Measurements from ENCODE around the gene LY6G5B.

LY6G5B gene

DNA sequence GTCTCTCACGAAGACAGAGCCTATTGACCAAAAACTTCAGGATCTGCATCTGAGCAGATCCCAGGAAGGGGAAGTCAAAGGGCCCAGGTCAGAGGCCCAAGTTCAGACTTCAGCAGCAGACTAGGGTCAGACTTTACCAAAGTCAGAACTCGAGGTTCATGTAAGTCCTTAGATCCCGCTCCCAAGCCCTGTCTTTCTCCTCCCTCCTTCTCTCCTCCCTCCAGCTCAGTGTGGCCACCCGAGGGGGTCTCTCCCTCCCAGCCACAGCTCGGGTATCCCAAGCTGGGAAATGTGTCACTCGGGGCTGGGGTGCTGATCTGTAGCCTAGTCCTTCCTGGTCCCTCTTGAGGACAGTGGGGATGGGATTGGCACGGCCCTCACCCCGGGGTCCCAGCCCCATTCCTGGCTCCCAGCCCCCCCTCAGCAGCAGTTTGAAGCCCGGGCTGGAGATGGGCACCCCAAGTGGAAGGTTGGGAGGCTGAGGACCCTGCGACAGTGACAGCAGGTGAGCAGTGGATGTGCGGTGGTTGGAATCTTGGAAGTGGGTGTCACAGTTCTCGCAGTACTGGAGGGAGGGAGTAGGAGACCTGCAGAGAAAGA is 7.6 kb upstream of the LY6G5B start:
- no peak for DNase-seq

GRCh38 chr6:31663126-31663960 is 6.4 kb upstream of the LY6G5B start:
- no peak for DNase-seq

DNA sequence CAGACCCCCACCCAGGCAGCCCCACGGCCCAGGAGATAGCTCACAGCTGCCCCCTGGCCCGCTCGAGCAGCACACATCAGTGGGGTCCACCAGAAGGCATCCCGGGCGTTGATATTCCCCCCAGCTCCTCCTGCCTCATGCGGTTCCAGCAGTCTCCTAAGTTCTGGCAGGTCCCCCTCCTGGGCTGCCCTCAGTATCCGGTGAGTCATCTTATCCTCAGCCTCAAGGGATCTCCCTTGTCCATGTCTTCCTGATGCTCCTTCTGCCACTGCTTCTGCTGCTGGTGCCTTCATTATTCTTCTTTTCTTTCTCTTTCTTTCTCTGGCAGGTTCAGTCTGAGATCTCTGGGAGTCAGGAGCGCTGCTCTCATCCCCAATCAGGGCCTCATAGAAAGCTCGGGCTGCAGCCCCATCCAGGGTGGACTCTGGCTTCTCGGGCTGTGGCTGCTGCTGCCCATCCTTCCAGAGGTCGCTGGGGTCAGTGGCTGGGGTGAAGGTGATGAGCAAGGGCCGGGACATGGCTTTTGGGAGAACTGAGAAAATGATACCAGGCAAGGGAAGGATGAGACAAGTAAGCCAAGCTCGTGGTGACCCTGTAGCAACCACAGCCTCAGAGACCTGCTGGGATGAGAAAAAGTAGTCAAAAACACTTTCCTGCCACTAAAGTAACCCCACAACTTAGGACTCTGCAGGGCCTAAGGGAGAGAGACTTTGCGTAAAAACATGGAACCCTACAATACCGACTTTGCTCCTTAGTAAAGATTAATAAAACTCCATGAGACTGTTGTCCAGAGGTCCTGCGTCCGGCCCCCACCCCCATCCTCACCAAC is 5.6 kb upstream of the LY6G5B start:
- DNase-seq = peak in 1 of 56 donors; percentile 14

DNA sequence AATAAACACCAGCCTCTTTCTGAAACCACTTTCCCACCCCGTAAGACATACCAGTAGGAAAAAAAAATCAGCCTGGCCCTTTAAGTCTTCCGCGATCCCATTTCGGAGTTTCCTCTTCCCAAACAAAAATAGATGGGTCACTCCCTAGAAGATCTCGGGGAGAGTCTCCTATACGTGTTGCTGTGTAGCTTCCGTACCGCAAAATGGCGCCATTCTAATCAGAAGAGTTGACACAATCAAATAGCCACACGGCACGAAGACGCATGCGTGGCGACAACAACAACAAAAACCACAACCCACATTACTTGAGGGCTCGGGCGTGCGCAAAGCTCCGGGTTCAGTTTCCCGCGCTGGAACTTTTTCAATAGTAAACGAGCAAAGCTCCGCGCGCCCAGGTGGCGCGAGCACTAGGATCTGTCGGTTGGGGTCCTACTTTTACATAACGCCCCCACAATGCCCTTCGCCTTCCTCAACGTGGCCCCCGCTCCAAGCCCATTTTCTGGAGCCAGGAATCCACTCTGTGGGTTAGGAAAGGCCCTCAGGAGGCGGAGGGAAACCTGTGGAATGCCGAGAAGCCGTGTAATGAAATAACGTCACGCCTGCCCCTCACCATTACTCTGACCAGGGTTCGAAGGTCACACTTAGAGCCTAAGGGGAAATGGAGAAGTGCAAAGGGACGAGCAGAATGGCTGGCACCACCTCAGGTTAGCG is 4.8 kb upstream of the LY6G5B start, which contains the start of gene GPANK1:
Gene GPANK1 (minus strand): TSS at position 208 of the 711 bp plus-strand sequence. CDS start 519 bp downstream, outside the sequence.
- DNase-seq = peak in 55 of 56 donors; percentile 28 to 96 (median 83)

DNA sequence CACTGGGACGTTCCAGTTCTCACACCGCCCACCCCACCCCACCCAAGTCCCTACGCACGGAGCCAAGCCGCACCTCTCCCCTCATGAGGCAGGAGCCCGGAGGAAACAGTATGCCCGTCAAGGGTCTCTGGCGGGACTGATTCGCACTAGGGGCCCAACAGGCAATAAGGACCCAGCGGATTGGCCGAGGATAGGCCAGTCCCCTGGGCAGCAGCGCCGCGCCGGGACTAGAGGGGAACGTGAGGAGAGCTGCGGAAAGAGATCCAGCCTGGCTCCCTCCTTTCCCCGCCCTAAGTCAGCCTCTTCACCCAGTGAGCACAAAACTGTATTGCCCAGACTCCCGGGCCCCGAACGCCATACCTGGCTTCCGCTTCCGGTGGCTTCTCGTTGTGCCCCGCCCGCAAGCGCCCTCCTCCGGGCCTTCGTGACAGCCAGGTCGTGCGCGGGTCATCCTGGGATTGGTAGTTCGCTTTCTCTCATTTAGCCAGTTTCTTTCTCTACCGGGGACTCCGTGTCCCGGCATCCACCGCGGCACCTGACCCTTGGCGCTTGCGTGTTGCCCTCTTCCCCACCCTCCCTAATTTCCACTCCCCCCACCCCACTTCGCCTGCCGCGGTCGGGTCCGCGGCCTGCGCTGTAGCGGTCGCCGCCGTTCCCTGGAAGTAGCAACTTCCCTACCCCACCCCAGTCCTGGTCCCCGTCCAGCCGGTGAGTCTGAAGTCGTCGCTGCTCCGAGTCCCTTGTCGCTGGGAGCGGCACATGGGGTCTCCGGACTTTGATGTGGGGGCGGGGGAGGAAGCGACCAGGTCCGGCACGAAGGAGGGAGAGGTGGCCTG is 4.1 kb upstream of the LY6G5B start, which contains the start of gene CSNK2B:
Gene CSNK2B (plus strand): TSS at position 580 of the 836 bp plus-strand sequence. CDS start 752 bp downstream, outside the sequence.
- DNase-seq = peak; percentile 88 to 100 (median 98)

DNA sequence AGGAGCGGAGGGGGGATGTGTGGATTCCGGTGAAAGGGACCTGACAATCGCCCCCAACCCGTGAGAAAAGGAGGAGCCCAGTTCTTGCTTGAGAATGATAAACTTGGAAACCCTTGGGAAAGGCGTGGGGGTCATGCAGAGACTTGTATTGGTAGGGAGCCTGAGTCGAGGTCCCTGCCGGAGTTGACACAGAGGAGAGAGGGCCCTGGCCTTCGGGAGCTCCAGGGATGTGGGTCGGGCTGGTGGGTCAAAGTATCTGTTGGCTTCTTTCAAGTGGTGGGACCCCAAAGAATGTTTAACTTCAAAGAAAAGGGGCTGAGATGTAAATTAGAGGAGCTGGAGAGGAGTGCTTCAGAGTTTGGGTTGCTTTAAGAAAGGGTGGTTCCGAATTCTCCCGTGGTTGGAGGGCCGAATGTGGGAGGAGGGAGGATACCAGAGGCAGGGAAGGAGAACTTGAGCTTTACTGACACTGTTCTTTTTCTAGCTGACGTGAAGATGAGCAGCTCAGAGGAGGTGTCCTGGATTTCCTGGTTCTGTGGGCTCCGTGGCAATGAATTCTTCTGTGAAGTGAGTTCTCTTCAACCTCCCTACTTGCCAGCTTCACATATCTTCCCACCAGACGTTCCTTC is 3.3 kb upstream of the LY6G5B start:
- no peak for DNase-seq

GRCh38 chr6:31676322-31676903 is 6.6 kb downstream of the LY6G5B start:
- no peak for DNase-seq

DNA sequence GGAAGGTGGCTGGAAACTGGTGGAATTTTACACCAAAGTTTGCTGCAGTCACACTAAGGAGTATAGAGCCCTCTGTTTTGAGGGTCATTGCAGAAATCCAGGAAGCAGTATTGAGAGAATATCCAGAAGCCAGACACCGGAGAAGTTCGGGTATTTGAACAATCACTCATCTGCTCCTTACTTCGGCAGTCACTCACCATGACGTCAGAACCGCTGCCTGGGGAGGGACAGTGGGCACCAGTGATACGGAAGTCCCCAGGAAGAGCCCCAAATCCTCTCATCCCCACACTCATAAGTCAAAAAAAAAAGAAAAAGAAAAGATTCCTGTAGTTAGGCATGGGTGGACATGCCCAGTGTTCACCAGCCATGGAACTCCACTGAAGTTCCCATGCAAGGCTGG is 7.1 kb downstream of the LY6G5B start:
- DNase-seq = no peak

DNA sequence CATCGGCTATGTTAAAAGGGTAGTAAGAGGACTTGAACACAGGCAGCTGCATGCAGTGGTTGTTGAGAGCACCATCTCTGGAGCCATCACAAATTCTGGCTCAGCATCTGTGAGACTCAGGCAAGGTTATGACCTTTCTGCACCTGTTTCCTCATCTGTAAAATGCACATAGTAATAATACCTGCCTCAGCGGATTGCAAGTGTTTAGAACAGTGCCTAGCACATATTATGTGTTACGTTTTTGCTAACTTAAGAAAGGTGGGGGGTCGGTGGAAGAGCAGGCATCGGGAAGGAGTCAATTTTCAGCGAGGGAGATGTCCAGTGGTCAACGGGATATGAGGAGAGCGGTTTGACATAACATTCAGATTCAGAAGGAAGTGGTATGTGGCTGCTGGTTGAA is 8.2 kb downstream of the LY6G5B start:
- no peak for DNase-seq

DNA sequence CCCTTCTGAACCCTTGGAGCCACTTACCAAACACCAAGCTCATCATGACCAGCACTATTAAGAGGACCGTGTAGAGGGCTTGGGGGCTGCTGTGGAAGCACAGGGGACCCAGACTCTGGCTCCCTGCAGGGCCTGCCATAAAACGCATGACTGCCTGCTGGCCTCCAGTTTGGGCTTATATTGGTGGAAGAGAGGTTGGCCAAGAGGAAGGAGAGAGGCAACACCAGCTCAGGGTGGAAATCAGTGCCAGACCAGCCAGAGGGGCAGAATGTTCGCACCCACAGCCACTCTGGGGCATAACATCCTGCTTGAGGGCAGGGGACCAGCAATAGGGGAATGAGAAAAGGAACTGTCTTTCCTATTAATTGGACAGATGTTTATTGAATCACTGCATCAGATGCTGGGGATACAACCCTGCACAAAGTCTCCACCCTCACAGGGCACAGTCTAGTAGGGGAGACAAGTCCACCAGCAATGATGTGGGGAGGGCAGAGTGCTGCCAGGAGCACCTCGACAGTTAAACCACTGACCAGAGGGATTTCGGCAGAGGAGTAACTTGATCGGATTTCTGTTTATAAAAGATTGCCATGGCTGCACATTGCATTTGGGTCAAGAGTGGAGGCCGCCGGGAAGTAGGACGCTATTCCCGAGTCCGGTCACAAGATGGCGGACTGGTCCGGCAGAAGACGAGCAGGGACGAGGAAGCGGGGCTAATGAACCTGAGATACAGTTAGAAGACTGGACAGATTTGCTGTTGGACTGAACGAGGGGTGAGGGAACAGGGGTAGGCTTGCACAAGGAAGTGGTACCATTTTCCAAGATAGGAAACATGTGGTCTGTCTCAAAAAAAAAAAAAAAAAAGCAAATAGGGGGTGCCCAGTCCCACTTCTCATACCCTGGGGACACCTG is 10.7 kb downstream of the LY6G5B start, which contains the start of gene LY6G5C:
Gene LY6G5C (minus strand): TSS at position 842 of the 909 bp plus-strand sequence. CDS start 694 bp downstream, at position 148.
- peak in 51 of 56 donors; percentile 6 to 84 (median 52) for DNase-seq

DNA sequence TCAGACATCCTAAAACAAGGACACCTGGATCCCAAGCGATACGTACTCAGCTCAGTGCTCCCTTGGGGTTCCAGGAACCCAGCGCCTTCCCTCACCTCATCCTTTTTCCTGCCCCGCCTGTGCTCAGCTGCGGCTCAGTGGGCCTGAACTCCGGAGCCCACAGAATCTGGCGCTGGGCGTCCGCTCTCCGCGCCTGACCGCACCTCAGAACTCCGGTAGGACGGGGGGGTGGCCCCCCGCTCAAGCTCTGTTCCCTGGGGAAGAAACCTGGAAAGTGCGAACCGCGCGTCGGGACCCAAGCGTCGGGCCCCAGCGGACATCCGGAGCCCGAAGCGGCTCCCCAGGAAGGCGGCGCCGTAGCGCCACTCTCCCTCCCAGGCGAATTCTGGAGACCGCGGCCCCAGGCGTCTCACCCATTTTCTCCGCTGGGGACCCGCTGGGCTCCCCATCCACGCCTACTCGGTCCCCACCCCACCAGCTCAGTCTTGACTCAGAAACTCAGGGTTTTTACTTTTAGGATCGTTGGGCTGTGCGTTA is 11.4 kb downstream of the LY6G5B start:
- DNase-seq = peak in 10 of 56 donors; percentile 4 to 48 (median 18)

DNA sequence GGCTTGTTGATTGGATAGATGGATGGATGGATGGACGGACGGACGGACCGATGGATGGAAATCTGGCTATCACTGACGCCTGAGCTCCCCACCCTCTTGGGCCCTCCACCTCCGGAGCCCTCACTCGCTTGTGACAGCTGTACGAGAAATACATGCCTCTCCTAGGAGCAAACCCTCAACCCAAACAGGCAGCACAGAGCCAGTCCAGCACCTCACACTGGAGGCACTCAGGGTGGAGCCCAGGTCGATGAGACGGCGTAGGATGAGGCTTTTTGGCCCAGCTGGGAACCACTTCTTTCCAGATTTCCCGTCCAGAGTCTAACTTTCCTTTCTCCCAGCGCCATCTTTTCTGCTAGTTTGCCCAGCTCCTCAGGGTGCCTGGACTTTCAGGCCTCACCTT is 13.8 kb downstream of the LY6G5B start:
- DNase-seq = no peak

DNA sequence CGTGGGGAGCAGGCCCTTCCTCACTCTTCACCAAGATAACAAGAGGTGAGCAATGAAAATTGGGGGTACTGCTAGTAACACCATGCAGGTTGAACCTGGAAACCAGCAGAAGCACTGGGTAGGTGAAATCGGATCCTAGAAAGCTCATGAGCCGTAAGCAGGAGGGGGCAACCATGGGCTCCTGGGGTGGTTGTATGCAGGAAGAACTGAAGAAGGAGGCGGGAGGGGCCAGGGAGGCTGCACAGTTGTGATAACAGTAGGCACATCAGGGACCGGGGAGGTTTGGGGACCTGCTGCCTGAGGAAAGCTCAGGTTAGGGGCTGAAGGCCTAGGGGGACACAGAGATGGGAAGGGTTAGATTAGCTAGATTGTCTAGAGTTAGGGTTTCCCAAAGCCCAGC is 16.7 kb downstream of the LY6G5B start:
- DNase-seq = no peak

GRCh38 chr6:31687321-31687720 is 17.5 kb downstream of the LY6G5B start:
- DNase-seq = no peak

DNA sequence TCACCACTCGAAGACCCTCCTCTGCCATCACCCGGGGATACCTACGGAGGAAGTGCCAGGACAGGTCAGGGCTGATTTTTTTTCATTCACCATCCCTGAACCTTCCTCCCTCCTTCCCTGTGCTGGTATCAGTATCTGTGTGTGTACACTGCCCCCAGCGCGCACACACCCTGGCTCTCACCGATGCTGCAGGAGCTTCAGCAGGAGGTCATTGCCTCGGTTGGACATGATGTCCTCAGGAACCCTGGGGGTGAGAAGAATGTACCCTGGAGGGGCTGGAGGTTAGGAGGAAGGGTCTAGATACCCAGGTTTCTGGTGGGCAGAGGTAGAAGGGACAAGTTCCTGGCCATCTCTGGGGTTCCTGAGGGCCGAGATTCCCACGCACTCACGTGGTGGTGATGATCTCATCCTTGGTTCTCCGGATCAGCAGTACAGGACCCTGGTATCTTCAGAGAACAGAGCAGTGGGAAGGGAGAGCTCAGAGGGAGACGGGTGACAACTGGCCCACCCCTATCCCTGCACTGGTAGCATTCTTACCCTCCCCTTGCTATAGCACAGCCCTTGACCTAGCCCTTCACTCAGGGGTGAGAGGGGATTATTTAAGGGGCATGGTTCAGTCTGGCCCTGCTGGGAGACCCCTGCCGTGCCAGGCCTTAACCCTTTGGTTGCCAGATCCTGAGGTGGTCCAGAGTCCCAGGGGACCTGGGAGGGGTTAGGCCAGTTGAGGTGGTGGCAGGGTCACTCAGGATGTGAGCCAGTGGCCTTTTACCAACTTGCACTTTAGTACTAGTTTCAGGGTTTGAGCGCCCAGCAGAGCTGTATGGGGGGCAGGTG is 18.3 kb downstream of the LY6G5B start:
- DNase-seq = no peak

DNA sequence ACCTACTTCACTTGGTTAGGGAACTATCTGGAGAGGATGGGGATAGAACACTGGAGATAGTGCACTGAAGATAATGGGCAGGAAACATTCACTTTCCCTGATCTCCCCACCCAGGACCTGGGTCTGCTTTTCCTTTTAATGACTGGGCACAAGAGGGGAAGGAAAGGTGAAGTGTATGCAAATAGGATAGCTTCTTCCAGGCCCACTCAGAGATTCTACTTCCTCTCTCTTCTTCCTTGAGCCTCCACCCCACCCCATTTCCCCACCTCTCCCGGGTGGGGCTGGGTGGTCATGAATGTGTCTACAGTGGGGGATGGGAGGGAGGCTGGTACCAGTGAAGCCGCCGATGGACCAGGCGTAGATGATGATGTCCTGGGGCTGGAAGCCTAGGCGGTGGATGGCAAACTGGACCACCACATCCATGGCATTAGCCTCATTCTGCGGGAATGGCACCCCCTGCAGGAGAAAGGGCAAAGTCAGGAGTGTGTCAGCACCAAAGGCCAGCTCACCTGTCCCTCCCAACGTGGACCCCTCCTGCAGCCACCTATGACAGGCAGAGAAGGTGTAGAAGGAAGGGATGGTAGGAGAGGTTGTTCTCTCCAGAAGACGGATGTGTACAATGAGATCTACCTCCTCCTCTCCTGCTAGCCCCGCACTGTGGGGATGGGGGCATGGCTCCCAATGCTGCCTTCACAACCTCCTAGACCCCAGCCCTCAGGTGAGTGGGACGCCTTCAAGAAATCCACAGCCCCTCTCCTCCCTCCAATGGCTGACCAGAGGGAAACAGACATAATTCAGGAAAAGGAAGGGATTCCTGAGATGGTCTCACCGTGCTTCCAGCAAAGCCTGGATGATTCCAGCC is 19.7 kb downstream of the LY6G5B start:
- peak in 1 of 56 donors; percentile 12 for DNase-seq

Measured in nucleus accumbens (tissue), 56 donors.